Measurements from ENCODE around the gene NUMBL.

The NUMBL gene

DNA sequence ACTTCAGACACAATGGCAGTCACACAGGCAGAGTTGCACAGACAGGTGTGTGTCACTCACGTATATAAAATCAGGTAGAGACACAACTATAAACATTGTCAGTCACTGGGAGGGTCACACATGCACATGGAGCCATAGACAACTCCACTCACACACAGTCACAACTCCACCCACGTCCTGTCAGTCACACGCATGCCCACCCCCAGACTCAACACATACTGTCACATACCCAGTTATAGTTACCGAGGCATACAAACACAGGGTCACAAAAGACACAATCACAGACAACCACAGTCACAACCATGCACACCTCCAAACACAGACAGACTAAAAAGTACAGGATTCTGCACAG is 1.5 kb downstream of the NUMBL start:
- no peak for DNase-seq

DNA sequence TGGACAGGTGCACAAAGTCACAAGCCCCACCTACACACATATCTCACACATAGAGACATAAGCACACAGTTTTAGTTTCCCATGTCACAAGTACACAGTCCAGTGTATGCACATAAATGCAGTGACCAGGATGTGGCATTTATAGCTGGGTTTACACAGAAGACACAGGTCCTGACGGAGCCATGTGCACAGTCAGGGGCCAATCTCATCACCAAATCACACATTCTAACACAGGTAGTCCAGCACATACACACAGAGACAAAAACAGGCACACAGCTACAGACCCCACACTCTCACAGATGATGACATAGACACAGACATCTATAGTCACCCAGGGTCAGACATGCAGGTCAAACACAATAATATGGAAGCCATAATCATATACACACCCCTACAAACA is 2.1 kb downstream of the NUMBL start:
- no peak for DNase-seq

DNA sequence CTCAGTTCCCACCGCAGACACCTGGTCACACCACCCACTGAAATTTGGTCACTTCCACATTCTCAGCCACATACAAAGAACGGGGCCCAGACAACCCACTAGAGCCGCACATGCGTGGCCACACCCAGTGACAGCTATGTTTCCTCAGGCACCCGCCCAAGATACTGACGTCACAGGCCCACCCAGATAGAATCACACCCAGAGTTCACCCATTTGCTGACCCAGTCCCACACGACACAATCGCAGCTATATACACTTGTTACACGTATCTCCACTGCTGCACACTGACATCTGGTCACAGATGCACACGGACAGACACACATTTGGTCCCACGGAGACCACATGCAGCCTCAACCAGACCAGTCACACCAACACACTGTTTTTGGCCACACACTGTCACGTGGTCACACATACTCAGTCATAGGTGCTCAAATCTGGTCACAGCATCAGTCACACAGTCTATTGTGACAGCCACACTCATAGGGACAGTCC is 2.9 kb downstream of the NUMBL start:
- DNase-seq = peak; percentile 57

DNA sequence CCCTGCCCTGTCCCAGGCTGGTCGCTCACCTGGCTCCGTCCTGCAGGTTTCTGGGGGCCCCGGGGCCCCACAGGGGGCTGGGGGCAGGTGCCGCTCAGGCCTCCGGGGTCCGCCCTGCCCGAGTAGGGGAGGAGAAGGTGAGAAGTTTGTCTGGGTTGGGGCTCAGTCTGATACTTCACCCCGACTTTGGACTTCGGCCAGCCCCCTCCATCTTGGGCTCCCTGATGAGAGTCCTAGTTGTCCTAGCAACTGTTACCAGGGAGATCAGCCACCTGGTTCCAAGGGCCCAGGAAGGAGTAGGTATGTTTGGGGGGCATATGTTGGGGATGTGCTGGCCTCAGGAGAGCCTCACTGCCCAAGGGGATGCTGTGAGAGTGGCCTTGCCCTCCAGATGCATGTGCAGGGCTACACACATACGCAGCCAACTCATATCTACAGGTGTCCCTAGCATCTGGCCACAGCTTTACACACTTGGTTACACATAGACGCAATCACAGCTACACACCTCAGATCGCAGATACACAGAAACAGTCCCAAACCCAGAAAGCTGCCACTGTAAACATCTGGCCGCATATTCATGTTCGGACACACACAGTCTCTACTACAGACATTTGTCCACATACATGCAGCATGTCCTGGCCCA is 3.4 kb downstream of the NUMBL start:
- no peak for DNase-seq

DNA sequence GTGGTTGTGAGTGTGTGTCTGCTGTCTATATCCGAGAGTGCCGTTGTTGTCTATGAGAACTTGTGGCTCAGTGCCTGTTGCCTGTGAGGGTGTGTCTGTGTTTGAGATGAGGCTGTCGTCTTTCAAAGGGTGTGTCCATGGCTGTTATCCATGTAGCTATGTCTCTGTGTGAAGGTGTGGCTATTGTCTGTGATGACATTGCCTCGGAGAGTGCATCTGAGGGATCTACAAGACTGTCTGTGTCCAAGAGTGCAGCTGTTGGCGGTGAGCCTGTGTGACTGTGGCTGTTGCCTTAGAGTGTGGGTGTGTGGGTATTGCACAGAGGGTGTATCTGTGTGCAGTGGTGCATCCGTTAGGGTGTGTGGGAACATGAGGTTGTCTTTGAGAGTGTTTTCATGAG is 4.9 kb downstream of the NUMBL start:
- no peak for DNase-seq

DNA sequence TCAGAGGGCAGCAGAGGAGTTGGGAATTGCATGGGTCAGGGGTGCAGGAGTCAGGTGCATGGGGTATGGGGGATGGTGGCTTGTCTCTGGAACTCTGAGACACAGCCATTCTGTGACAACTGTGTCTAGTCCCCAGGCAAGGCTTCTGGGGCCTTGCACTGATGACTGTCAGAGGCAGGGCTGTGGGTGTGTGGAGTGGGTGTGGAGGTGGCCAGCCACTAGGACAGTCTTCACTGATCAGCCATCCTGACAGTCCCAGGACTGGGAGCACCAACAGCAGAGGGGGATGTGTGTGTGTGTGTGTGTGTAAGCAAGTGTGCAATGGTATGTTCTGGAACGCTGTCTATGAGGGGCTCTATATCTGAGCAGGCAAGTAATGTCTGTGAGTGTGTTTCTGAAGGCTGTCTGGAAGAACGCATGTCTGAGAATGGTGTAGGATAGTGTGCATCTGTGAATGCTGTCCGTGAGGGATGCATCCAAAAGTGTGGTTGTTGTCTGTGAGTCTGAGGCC is 5.4 kb downstream of the NUMBL start:
- DNase-seq = no peak

DNA sequence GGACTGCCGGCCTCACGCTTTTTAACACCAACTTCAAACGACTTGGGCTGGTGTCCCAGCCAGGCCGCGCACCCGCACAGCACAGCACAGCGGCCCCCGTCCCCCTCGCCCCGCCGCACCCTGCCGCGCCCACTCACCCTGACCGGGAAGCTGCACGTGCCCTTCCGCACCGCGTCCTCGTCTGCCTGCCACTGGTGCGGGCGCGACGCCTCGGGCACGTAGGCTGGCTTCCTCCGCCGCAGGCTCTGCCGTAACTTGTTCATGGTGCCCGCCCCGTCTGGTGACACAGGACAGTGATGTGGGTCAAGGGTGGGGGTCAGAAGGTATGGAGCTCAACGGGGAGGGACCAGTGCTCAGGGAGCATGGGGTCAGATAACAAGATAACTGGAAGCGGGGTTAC is 6.2 kb downstream of the NUMBL start:
- DNase-seq = no peak

DNA sequence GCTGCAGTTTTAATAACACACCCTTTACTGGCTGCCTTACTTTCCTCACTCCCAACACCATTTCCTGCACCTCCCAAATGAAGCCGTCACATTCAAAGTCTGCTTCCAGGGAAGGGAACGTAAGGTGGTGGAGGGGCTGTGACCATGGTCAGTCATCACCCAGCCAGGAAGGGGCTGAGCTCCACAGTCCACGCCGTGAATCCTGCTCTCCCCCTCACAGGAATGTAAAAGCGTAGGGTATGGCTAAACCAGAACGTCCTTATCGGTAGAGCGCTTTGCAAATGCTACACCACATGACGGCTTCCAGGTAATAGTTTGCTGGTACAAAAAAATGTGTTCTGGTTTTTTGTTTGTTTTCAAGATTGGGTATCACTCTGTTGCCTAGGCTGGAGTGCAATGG is 7.0 kb downstream of the NUMBL start:
- DNase-seq = no peak

DNA sequence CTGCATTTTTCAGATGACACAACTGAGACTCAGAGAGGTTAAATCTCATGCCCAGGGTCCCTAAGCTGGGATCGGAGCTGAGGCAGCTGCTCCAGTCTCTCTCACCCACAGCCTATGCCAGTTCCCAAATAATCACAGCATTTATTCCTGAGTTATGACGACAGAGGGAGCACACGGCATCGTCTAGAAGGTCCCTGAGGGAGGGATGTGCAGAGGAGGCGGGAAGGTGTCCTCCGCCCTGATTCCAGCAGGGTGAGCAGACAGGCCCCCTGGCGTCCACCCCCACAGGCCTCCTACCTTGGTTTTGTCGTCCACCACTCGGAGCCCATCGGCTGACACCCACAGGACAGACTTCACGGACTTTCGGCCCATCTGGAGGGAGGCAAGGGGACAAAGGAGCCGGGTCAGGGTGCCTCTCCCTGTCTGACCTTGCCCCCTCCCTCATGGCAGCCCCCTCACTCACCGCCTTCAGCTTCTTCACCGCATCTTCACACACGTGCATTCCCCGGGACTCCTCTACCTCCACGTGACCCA is 8.0 kb downstream of the NUMBL start:
- DNase-seq = no peak

DNA sequence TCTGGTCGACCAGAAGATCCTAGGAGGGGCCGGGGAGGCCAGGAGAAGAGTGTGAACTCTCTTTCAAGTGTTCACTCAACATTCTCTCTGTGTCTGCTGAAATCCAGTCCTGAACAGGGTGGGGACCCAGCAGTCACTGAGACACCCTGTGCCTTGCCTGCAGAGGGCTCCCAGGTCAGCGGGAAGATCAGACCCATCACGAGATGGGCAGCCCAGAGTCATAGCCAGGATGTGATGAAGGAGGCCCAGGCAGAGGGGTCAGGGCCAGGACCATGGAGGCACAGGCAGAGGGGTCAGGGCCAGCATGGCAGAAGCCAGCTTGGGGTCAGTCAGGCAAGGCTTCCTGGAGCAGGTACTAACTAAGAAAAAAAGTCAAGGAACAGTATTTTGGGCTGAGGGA is 9.4 kb downstream of the NUMBL start:
- DNase-seq = no peak

DNA sequence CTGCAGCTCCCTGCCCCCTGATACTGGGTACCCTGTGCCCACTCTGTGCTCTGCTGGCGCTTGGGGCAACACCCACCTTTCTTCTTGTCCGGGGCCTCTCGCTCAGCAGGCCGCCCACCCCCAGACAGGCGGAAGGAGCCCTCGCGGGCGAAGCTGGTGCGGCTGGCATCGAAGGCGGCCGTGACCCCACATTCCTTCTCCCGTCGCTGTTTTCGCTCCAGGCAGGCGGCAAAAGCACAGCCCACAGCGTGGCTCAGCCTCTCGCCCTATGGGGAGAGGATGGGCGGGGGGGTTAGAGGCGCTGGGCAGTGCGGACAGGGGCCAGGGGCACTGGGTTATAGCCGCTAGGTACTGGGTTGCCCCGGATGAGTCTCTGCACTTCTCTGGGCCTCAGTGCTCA is 13.3 kb downstream of the NUMBL start:
- DNase-seq = no peak

DNA sequence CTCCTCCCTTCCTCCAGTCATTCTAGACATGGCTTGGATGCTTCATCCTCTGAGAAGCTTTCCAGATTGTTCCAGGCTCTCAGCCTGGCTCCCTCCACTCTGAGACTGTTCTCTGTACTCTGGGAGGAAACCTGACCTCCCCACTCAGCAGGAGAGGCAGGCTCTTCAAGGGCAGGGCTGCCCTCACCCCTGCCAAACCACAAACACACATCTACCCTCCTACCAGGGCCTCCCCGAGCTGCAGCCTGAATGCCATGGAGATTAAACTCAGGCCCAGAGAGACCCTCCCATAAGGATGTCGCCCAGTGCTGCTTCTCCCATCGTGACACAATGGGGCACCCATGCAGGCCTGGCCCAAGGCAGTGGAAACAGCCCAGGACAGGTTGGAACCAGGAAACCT is 16.2 kb downstream of the NUMBL start:
- no peak for DNase-seq

DNA sequence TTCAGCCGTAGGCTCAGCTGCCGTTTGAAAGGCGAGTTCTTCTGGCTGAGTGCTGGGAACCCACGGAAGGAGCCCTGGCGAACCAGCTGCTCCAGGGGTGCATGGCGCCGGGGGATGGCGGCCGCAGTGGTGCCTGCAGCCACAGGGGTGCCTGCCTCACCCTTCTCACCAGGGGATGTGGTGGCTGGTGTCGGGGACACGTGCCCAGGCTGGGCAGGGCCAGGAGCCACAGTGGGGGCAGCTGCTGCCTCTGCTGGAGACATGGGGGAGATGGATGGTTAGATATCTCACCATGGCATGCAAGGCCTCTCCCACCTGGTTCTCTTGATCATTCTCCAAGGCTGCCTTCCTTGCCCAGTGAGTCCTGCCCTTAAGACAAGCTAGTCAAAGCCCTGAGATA is 17.1 kb downstream of the NUMBL start:
- peak; percentile 26 for DNase-seq

DNA sequence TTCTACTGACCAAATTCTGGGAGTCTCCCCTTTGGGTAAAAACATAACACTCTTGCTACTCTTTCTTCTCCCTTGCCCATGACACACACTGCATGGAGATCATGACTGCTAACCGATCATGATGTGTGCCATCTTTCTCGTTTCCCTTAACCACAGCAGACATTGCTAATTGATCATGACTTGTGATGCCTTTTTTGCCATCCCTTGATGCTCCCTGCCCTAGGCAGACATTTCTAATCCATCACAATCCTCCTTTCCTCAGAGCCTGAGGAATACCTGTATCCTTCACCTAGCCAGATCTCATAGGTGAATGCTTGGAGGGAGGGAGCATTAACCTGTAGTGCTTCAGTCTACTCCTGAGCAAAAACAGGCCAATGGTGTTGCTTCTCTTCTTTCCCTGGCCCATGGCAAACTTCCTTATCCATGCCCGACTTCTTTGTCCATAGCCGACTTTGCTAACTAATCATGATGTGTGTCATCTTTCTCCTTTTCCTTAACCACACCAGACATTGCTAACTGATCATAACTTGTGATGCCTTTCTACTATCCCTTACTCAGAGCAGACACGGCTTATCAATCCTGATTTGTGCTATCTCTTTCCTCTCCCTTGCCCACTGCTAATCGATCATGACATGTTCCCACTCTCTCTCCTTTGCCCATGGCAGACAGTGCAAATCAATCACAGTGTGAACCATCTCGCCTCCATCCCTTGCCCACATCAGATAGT is 17.7 kb downstream of the NUMBL start:
- no peak for DNase-seq

DNA sequence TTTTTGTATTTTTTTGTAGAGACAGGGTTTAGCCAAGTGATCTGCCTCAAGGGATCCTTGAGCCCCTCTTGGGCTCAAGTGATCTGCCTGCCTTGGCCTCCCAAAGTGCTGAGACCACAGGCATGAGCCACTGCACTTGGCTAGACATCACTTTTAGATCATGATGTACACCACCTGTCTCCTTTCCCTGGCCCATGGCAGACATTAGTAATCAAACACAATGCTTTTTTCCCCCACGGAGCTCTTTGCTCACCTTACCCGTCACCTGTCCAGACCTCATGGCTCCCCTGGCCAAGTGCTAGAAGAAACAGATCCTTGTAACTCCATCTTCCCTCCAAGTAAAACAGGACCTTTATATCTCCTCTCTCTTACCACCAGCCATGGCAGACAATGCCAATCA is 18.4 kb downstream of the NUMBL start:
- DNase-seq = no peak

DNA sequence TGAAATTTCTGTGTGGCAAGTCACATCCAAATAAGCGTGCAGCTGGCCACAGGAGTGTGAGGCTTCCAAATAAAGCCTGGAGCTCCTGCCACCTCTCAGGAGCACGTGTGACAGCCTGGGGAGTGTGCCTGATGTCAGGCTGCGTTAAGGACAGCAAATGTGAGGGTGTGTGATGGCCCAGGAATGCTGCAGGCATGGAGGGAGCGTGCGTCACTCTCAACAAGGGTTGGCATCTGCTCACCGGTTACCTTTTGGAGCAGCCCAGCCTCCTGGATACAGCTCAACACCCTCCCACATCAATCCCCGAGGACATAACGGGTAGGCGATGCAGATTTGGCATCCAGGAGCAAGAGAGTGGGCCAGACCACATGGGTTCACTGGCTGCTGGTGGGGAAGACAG is 19.0 kb downstream of the NUMBL start:
- DNase-seq = no peak

DNA sequence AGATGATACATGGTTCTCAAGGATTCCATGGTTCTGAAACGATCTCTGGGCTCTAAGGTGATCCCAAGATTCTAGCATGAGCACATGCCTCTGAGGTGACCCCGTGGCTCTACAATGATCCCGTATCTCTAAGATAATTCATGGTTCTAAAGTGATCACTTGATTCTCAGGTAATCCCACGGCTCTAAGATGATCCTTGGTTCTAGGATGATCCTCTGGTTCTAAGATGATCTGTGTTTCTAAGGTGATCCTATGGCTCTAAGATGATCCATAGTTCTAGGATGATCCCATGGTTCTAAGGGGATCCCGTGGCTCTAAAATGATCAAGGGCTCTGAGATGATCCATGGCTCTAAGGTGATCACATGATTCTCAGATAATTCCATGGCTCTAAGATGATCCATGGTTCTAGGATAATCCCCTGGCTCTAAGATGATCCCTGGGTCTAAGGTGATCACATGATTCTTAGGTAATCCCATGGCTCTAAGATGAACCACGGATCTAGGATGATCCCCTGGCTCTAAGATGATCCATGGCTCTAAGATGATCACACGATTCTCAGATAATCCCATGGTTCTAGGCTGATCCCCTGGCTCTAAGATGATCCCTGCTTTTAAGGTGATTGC is 21.3 kb downstream of the NUMBL start:
- DNase-seq = no peak

DNA sequence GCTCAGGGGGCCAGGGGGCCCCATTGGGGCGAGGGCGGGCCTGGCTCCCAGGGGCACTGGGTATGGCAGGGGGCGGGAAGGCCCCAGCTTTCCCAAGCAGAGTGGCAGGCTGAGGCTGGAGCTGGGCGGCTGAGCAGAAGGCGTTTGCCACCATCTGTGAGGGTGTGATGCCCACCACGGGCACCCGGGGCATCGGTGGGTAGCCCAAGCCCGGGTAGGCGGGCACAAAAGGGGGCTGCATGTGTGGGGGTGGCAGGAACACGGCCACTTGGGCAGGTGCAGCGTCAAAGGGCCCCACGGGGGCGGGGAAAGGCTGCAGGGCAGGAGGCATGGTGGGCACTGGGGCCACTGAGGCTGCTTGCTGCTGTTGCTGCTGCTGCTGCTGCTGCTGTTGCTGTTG is 22.8 kb downstream of the NUMBL start:
- DNase-seq = no peak

DNA sequence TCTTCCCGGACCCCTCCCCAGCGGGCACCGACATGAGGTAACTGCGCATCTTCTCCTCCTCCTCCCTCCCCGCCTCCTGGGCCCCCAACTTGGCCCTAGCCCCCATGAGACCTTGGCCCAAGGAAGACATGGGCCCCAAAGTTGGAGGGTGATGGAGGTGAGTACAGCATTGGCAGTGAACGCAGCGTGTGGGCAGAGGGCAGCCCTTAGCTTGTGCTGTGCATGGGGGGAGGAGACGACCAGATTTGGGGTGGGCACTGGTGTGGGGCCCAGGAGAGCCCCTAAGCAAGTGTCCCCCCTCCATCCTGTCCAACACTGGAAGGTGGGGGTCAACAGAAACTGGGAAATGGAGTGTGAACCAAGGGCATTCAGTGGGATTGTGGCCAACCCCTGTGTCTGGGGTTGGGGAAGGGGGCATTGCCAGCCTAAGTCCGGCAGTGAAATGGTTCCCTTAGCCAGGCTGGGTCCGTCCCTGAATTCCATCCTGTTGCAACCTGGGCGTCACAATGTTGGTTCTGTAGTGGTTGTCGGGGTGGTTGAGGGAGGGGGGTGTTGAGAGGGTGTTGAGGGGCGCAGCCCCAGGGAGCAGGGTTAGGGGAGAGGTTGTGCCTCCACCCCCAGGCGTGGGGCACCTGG is 23.5 kb downstream of the NUMBL start:
- DNase-seq = no peak

DNA sequence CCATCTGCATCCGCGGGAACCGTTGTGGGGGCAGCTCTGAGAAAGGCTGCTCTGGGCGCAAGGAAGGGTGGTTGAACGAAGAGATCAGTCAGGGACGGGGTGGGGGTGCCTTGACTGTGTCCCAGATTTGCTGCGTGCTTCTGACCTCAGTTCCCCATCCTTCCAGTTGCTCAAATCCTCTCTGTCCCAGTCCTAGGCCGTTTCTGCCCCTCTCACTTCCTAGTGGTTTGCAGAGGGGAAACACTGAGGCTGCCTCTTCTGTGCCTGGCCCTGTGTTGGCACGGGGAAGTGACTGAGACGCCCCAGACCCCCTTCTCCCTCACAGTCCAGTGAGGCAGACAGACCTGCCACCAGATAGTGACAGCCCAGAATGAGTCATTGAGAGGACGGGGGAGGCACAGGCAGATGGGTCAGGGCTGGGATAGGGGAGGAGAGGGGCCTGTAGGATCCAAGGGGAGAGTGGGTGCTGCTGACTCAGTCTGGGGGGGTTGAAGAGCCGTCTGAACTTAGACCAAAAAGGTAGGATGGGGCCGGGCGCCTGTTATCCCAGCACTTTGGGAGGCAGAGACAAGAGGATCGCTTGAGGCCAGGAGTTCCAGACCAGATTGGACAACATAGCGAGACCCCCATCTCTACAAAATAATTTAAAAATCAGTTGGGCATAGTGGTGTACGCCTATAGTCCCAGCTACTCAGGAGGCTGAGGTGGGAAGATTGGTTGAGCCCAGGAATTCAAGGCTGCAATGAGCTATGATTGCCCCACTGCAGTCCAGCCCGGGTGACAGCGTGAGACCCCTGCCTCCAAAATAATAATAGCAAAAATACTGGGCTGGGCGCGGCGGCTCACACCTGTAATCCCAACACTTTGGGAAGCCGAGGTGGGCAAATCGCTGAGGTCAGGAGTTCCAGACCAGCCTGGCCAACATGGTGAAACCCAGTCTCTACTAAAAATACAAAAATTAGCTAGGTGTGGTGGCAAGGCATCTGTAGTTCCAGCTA is 26.5 kb downstream of the NUMBL start:
- peak; percentile 17 for DNase-seq

DNA sequence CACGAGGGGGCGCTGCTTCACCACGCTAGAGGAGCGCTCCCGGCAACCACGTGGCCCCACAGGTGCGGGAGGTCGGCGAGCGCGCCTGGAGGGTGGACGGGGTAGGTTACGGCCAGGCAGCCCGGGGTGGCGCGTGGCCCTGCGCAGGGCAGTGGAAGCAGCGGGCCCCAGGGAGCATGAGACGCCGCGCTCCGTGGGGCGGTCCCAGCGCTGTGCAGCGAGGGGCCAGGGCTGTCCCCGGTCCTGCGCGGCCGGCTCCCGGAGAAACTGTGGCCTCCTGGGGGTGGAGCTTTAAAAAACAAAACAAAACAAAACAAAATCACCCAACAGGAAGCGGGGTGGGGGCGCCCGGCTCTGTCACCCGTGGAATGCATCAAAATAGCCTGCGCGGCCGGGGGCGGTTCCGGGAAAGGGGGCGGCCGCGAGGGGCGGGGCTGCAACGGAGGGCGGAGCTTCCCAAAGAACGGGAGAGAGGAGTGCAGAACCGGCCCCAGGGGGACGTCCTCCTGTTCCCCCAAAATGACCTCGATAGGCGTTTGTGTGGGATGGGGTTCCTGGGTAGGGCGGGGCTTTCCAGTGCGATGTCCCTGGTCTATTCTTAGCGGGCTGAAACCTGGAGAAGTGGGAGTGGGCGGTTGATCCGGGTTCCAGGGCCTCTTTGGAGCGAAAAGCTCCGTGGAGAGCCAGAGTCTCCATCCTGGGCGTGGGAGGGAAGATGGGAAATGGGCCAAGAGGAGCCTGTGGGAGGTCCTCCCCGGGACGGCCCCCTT is 27.3 kb downstream of the NUMBL start:
- DNase-seq = peak; percentile 92

Data from CD4-positive, alpha-beta T cell treated with Interleukin-12 subunit alpha and Interleukin-12 subunit beta, for 1 hour (primary cell).